Stomach (tissue), 4 donors: Measurements from ENCODE around the gene SLC24A3.

Experiments used
- CTCF ChIP-seq, 7 experiments: fragments of 450-650 bp in 4 of 7; fragments of 200-600 bp in 3 of 7; sonication (generic) in 3 of 7; IDR thresholded peaks; one replicate each; pipeline ENCODE4 v1.5.1; 2016 to 2019; ENCODE audit warnings: antibody characterized with exemption in 7 of 7, control low read depth in 2 of 7, mild to moderate bottlenecking in 1 of 7
- POLR2A ChIP-seq, 4 donors: fragments of 450-650 bp; IDR thresholded peaks; one replicate each; pipeline ENCODE4 v1.6.1; 2016; ENCODE audit warnings: antibody characterized with exemption in 4 of 4, control low read depth in 2 of 4, mild to moderate bottlenecking in 1 of 4, moderate library complexity in 1 of 4

GRCh38 chr20:19435821-19436220 is 223.4 kb downstream of the SLC24A3 start:
- TF ChIP-seq CTCF (IDR thresholded peaks at IDR 0.05), result no peak
- no peak for TF ChIP-seq POLR2A (IDR thresholded peaks at IDR 0.05)
